BE2C (cell line): Measurements from ENCODE around the gene CDH23.

ENCODE experiments used
- DNase-seq: peaks from one replicate; pipeline ENCODE4 v3.0.0-alpha.2; 2020
- H3K27me3 ChIP-seq: fragments of 250-450 bp; sonication (Bioruptor Pico); 2 replicates; pipeline ENCODE4 v1.5.1; 2020; ENCODE audit warnings: mild to moderate bottlenecking
- H3K36me3 ChIP-seq: fragments of 250-450 bp; sonication (Bioruptor Pico); 2 replicates; pipeline ENCODE4 v1.5.1; 2020; ENCODE audit warnings: mild to moderate bottlenecking
- H3K4me1 ChIP-seq: fragments of 250-450 bp; sonication (Bioruptor Pico); 2 replicates; pipeline ENCODE4 v1.5.1; 2020
- H3K4me3 ChIP-seq: 2 replicates; pipeline ENCODE4 v1.5.1; 2011; ENCODE audit warnings: low read depth, low read length
- H3K9me3 ChIP-seq: fragments of 250-450 bp; sonication (Bioruptor Pico); 2 replicates; pipeline ENCODE4 v1.5.1; 2020
- CTCF ChIP-seq: IDR thresholded peaks from 2 replicates; pipeline ENCODE4 v1.5.1; 2012; ENCODE audit warnings: mild to moderate bottlenecking, low read depth, low read length

The CDH23 gene

GRCh38 chr10:71587941-71588573 is 191.3 kb downstream of the CDH23 start:
- H3K9me3 ChIP-seq: no peaks in the 10 kb centered on the region
- no peak for DNase-seq
- no peak overlapping the region for H3K4me3 ChIP-seq
- no peaks in the 10 kb centered on the region for H3K27me3 ChIP-seq
- H3K36me3 ChIP-seq: no peaks in the 10 kb centered on the region
- peaks cover 10% of the 10 kb centered on the region for H3K4me1 ChIP-seq
- TF ChIP-seq CTCF: no peak

- no peak for TF ChIP-seq CTCF
- Histone ChIP-seq H3K36me3 (no peaks in the 10 kb centered on the region), H3K4me3 (no peak overlapping the region), H3K4me1 (peaks cover 10% of the 10 kb centered on the region), H3K27me3 (no peaks in the 10 kb centered on the region), H3K9me3 (no peaks in the 10 kb centered on the region)
- no peak for DNase-seq
Measured at GRCh38 chr10:71588685-71589084, 192.0 kb downstream of the CDH23 start.

DNA sequence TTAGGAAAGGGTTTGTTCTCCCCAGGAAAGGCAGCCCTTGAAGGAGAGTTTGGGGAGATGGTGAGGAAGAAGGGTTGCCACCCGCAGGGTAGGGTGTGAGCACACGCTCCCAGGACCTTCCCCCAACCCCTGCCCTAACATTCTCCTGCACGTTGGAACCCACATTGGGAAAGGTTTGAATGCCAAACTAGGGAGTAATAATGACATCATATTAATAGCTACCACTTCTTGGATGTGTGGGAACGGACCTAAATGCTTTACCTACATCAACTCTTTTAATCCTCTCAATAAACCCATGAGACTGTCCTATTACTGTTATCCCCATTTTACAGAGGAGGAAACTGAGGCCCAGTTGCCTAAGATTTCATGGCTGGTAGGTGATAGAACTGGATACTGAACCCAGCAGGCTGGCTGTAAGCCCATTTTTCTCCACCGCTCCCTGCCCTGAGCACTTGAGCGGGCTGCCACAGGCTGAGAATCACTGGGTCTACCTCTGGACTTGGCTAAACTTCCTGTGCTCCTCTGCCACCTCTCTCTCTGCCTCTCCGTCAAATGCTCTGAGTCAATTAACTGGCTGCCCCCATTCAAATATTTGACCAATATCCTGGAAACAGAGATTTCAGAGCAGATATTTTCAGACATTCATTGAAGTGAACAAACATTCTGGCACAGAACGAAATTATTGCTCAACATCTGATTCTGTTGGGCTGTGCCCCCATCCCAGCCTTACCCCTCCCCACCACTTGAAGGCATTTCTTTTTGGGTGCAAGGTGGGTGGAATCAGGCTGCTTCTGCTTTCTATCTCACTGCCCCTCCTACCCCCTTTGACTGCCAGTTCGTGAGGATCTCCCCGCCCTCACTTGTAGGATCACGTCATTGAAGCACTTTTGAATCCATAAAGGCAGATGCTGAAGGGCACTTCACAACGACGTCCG is 193.2 kb downstream of the CDH23 start:
- no peaks in the 10 kb centered on the region for H3K9me3 ChIP-seq
- H3K27me3 ChIP-seq: no peaks in the 10 kb centered on the region
- no peaks in the 10 kb centered on the region for H3K36me3 ChIP-seq
- no peak for TF ChIP-seq CTCF
- no peak overlapping the region for H3K4me3 ChIP-seq
- no peak for DNase-seq
- H3K4me1 ChIP-seq: peaks cover 8% of the 10 kb centered on the region

- no peak for DNase-seq
- no peaks in the 10 kb centered on the region for H3K36me3 ChIP-seq
- no peaks in the 10 kb centered on the region for H3K9me3 ChIP-seq
- no peaks in the 10 kb centered on the region for H3K27me3 ChIP-seq
- no peak overlapping the region for H3K4me3 ChIP-seq
- no peak for TF ChIP-seq CTCF
- H3K4me1 ChIP-seq: no peaks in the 10 kb centered on the region
Measured at GRCh38 chr10:71590781-71591350, 194.1 kb downstream of the CDH23 start.

GRCh38 chr10:71594934-71595571 is 198.3 kb downstream of the CDH23 start:
- DNase-seq: no peak
- Histone ChIP-seq H3K4me1 (no peaks in the 10 kb centered on the region), H3K27me3 (no peaks in the 10 kb centered on the region), H3K9me3 (no peaks in the 10 kb centered on the region), H3K36me3 (no peaks in the 10 kb centered on the region), H3K4me3 (no peak overlapping the region)
- TF ChIP-seq CTCF: no peak
